OCI-LY3 (cell line): ENCODE results near the gene TMEM255A.

ENCODE experiments used
- CTCF ChIP-seq: fragments of 200-600, 300-600 bp; sonication (generic); IDR thresholded peaks from 2 replicates; pipeline ENCODE4 v1.5.1; 2014; ENCODE audit warnings: antibody characterized with exemption, low read length, low read depth
- EZH2phosphoT487 ChIP-seq: fragments of 200-600 bp; shearing (Covaris generic); IDR thresholded peaks from 2 replicates; pipeline ENCODE4 v1.6.1; 2018; ENCODE audit warnings: antibody characterized with exemption, mixed run types, low read depth

GRCh38 chrX:120262859-120263708, 48.2 kb downstream of the TMEM255A start:
- TF ChIP-seq CTCF, result no peak
- TF ChIP-seq EZH2phosphoT487, result no peak
